MM.1S (cell line): Measurements from ENCODE around the gene KCNJ2.

ENCODE experiments used
- EZH2 ChIP-seq: fragments of 300-600 bp; sonication (generic); optimal IDR thresholded peaks from 2 replicates; pipeline ENCODE3; 2017; ENCODE audit warnings: low read depth, mild to moderate bottlenecking, antibody characterized with exemption, low read length, mixed read lengths
- EZH2phosphoT487 ChIP-seq: fragments of 300-600 bp; sonication (generic); IDR thresholded peaks from 2 replicates; pipeline ENCODE4 v1.6.1; 2018; ENCODE audit warnings: antibody characterized with exemption, low read length
- TF ChIP-seq, protein P1 (sequence below): fragments of 300-600 bp; sonication (generic); IDR thresholded peaks from 2 replicates; pipeline ENCODE4 v1.5.1; 2016; ENCODE audit warnings: antibody characterized with exemption, low read length, mixed read lengths

DNA sequence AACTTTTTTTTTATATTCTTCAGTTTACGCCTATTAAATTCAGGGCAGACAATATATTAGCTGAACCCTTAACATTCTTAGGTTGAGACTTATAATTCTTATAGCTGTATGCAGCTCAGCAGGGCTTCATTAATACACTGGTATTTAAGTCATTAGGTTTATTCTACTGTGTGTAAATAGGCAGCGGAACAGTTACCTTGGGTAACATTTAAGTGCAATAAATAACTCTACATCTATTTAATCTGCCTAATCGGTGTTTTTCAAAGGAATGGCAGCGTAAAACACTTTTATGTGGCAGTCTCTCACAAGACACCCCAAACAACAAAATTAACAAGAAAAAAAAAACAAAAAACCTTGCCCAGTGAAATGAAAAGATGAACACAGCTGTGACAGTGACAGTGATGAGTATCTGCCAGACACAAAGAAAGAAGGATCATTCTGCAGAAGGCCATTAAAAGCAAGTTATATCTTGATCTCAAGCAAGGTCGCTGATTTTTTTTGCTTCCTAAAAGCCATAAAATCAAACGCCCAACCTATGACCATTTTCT is 32.6 kb downstream of the KCNJ2 start:
- TF ChIP-seq, protein P1, sequence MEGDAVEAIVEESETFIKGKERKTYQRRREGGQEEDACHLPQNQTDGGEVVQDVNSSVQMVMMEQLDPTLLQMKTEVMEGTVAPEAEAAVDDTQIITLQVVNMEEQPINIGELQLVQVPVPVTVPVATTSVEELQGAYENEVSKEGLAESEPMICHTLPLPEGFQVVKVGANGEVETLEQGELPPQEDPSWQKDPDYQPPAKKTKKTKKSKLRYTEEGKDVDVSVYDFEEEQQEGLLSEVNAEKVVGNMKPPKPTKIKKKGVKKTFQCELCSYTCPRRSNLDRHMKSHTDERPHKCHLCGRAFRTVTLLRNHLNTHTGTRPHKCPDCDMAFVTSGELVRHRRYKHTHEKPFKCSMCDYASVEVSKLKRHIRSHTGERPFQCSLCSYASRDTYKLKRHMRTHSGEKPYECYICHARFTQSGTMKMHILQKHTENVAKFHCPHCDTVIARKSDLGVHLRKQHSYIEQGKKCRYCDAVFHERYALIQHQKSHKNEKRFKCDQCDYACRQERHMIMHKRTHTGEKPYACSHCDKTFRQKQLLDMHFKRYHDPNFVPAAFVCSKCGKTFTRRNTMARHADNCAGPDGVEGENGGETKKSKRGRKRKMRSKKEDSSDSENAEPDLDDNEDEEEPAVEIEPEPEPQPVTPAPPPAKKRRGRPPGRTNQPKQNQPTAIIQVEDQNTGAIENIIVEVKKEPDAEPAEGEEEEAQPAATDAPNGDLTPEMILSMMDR = no peak
- TF ChIP-seq EZH2 = no peak
- TF ChIP-seq EZH2phosphoT487 = no peak
